H9 (cell line): ENCODE measurements around the gene TEX26. TPM values are rescaled to one million over a fixed set of nuclear protein-coding genes. Genes with fewer than 3 reads are reported as not detected.

Experiments used
- DNase-seq: peaks from one replicate; pipeline ENCODE4 v3.0.0-alpha.2; 2017
- H2AFZ ChIP-seq: one replicate; pipeline ENCODE4 v1.6.1; 2013; ENCODE audit warnings: mild to moderate bottlenecking, low read length, control low read depth, moderate library complexity
- H2AK5ac ChIP-seq: 2 replicates; pipeline ENCODE4 v1.6.1; 2013; ENCODE audit warnings: low read length, control low read depth, mixed read lengths; ENCODE audit not compliant: insufficient read length
- H2BK120ac ChIP-seq: one replicate; pipeline ENCODE4 v1.6.1; 2013; ENCODE audit warnings: low read depth, mild to moderate bottlenecking, low read length, control low read depth, inconsistent platforms; ENCODE audit not compliant: poor library complexity, severe bottlenecking
- H2BK12ac ChIP-seq: 2 replicates; pipeline ENCODE4 v1.6.1; 2013; ENCODE audit warnings: low read length, control low read depth, mixed read lengths, low read depth; ENCODE audit not compliant: insufficient read length
- H2BK15ac ChIP-seq: 2 replicates; pipeline ENCODE4 v1.6.1; 2013; ENCODE audit warnings: low read depth, low read length, control low read depth
- H2BK20ac ChIP-seq: one replicate; pipeline ENCODE4 v1.6.1; 2013; ENCODE audit warnings: low read depth, mild to moderate bottlenecking, low read length, control low read depth, inconsistent platforms; ENCODE audit not compliant: poor library complexity, severe bottlenecking
- H2BK5ac ChIP-seq: 2 replicates; pipeline ENCODE4 v1.6.1; 2013; ENCODE audit warnings: low read length, control low read depth, mixed read lengths; ENCODE audit not compliant: insufficient read length
- H3K14ac ChIP-seq: 2 replicates; pipeline ENCODE4 v1.6.1; 2013; ENCODE audit warnings: low read length, control low read depth; ENCODE audit not compliant: insufficient read depth
- H3K18ac ChIP-seq: 2 replicates; pipeline ENCODE4 v1.6.1; 2013; ENCODE audit warnings: low read depth, mild to moderate bottlenecking, mixed read lengths, low read length, control low read depth; ENCODE audit not compliant: insufficient read length
- H3K23ac ChIP-seq: 2 replicates; pipeline ENCODE4 v1.6.1; 2013; ENCODE audit warnings: low read length, control low read depth, mixed read lengths, low read depth; ENCODE audit not compliant: insufficient read length
- H3K23me2 ChIP-seq: 2 replicates; pipeline ENCODE4 v1.6.1; 2013; ENCODE audit warnings: low read depth, mild to moderate bottlenecking, mixed read lengths, low read length, control low read depth; ENCODE audit not compliant: insufficient read length, poor library complexity, severe bottlenecking
- H3K27ac ChIP-seq: 2 replicates; pipeline ENCODE4 v1.5.1; 2013; ENCODE audit warnings: low read length, control low read depth, mixed read lengths, low read depth; ENCODE audit not compliant: insufficient read length
- H3K27me3 ChIP-seq: 2 replicates; pipeline ENCODE4 v1.6.1; 2013; ENCODE audit warnings: low read length, control low read depth, inconsistent platforms; ENCODE audit not compliant: insufficient read depth
- H3K4ac ChIP-seq: 2 replicates; pipeline ENCODE4 v1.6.1; 2013; ENCODE audit warnings: low read depth, mild to moderate bottlenecking, control low read depth, inconsistent platforms, low read length, moderate library complexity
- H3K4me1 ChIP-seq: 2 replicates; pipeline ENCODE4 v1.6.1; 2013; ENCODE audit warnings: low read length, control low read depth, inconsistent platforms; ENCODE audit not compliant: insufficient read depth
- H3K4me2 ChIP-seq: 2 replicates; pipeline ENCODE4 v1.6.1; 2013; ENCODE audit warnings: low read length, control low read depth, mixed read lengths; ENCODE audit not compliant: insufficient read length, insufficient read depth
- H3K56ac ChIP-seq: 2 replicates; pipeline ENCODE4 v1.6.1; 2013; ENCODE audit warnings: low read depth, mild to moderate bottlenecking, mixed read lengths, low read length, control low read depth; ENCODE audit not compliant: insufficient read length
- H3K79me1 ChIP-seq: 2 replicates; pipeline ENCODE4 v1.6.1; 2013; ENCODE audit warnings: low read depth, mild to moderate bottlenecking, moderate library complexity, low read length, control low read depth, inconsistent platforms; ENCODE audit not compliant: insufficient read depth, poor library complexity, severe bottlenecking
- H3K79me2 ChIP-seq: 2 replicates; pipeline ENCODE4 v1.6.1; 2013; ENCODE audit warnings: low read length, control low read depth, inconsistent platforms; ENCODE audit not compliant: insufficient read depth
- H3K9ac ChIP-seq: 2 replicates; pipeline ENCODE4 v1.6.1; 2013; ENCODE audit warnings: low read length, control low read depth, mixed read lengths; ENCODE audit not compliant: insufficient read length; ENCODE audit errors: extremely low read depth
- H3K9me3 ChIP-seq: one replicate; pipeline ENCODE4 v1.6.1; 2013; ENCODE audit warnings: low read depth, low read length, inconsistent platforms; ENCODE audit not compliant: control insufficient read depth
- H3T11ph ChIP-seq: one replicate; pipeline ENCODE4 v1.6.1; 2013; ENCODE audit warnings: mild to moderate bottlenecking, low read length, control low read depth, inconsistent platforms
- H4K20me1 ChIP-seq: one replicate; pipeline ENCODE4 v1.6.1; 2013; ENCODE audit not compliant: control insufficient read depth, insufficient read length, insufficient read depth
- H4K5ac ChIP-seq: 2 replicates; pipeline ENCODE4 v1.6.1; 2013; ENCODE audit warnings: low read depth, mild to moderate bottlenecking, mixed read lengths, low read length, control low read depth; ENCODE audit not compliant: insufficient read length
- H4K8ac ChIP-seq: replicated peaks from 2 replicates; pipeline ENCODE4 v1.6.1; 2013; ENCODE audit warnings: low read length, control low read depth, mixed read lengths, low read depth; ENCODE audit not compliant: insufficient read length
- H4K91ac ChIP-seq: 2 replicates; pipeline ENCODE4 v1.6.1; 2013; ENCODE audit warnings: low read depth, mild to moderate bottlenecking, moderate library complexity, mixed read lengths, low read length, control low read depth; ENCODE audit not compliant: insufficient read length
- H3K27ac Mint-ChIP-seq, 3 experiments: 2 replicates in 2 of 3; 3 replicates in 1 of 3; pipeline ENCODE4 v1.8.0; 2020 to 2021; ENCODE audit warnings: mixed read lengths in 3 of 3, mild to moderate bottlenecking in 1 of 3, moderate library complexity in 1 of 3
- H3K27me3 Mint-ChIP-seq: 2 replicates; pipeline ENCODE4 v1.8.0; 2021; ENCODE audit warnings: low read depth, mild to moderate bottlenecking, moderate library complexity, mixed read lengths
- H3K36me3 Mint-ChIP-seq, 3 experiments: 2 replicates in 2 of 3; 3 replicates in 1 of 3; pipeline ENCODE4 v1.8.0; 2020 to 2021; ENCODE audit warnings: low read depth in 3 of 3, mixed read lengths in 3 of 3; ENCODE audit not compliant: insufficient read depth in 1 of 3
- H3K4me1 Mint-ChIP-seq, 2 experiments: 2 replicates each; pipeline ENCODE4 v1.8.0; 2020; ENCODE audit warnings: mixed read lengths in 2 of 2
- H3K4me3 Mint-ChIP-seq, 2 experiments: 2 replicates in 1 of 2; 3 replicates in 1 of 2; pipeline ENCODE4 v1.8.0; 2020 to 2021; ENCODE audit warnings: mild to moderate bottlenecking in 2 of 2, mixed read lengths in 2 of 2, moderate library complexity in 1 of 2
- H3K9me3 Mint-ChIP-seq, 2 experiments: 2 replicates in 1 of 2; 3 replicates in 1 of 2; pipeline ENCODE4 v1.8.0; 2020; ENCODE audit warnings: mild to moderate bottlenecking in 2 of 2, mixed read lengths in 2 of 2, moderate library complexity in 1 of 2
- CTCF ChIP-seq: fragments of 200-600 bp; sonication (generic); conservative IDR thresholded peaks from 3 replicates; pipeline ENCODE4 v1.8.0; 2021; ENCODE audit warnings: antibody characterized with exemption, mild to moderate bottlenecking
- WGBS: extraction: QIAGEN DNeasy Blood & Tissue Kit; methylation state at CpG from one replicate; pipeline ENCODE4 v1.1.7; 2013; ENCODE audit warnings: missing lambda C conversion rate, low lambda C conversion rate, mixed read lengths; ENCODE audit not compliant: insufficient read length; ENCODE audit errors: extremely low coverage; 5-methylcytosine and 5-hydroxymethylcytosine counted together
- total RNA-seq: library from RNA; stranded (reverse); gene quantifications from 2 replicates; pipeline ENCODE4 v1.2.1, GENCODE V29; 2021

Gene TEX26
- total RNA-seq, 1 experiment from 2014 or later, result not detected

- H4K5ac ChIP-seq, result no peak overlapping the region
- H3K9me3 ChIP-seq, result no peaks in the 10 kb centered on the region
- H3K56ac ChIP-seq, result no peak overlapping the region
- WGBS, result no CpG with 5 or more reads among the region's 4 CpGs
- TF ChIP-seq CTCF, result no peak
- H3K14ac ChIP-seq, result no peak overlapping the region
- H3K23me2 ChIP-seq, result no peaks in the 10 kb centered on the region
- no peak overlapping the region for H3K4ac ChIP-seq
- no peak overlapping the region for H2BK12ac ChIP-seq
- Mint-ChIP-seq H3K4me3 (no peak overlapping the region), H3K27me3 (peaks cover 48% of the 10 kb centered on the region), H3K27ac (no peak overlapping the region; a peak in 1 of 7 replicates), H3K9me3 (no peaks in the 10 kb centered on the region; a peak in 1 of 5 replicates), H3K36me3 (no peaks in the 10 kb centered on the region), H3K4me1 (peaks cover 16 to 17% of the 10 kb centered on the region in 2 experiments)
- no peak overlapping the region for H2AK5ac ChIP-seq
- H3T11ph ChIP-seq, result no peak overlapping the region
- no peak overlapping the region for H3K4me2 ChIP-seq
- H4K20me1 ChIP-seq, result no peaks in the 10 kb centered on the region
- DNase-seq, result no peak
- H4K8ac ChIP-seq, result no peak overlapping the region
- H2BK5ac ChIP-seq, result no peak overlapping the region
- H3K9ac ChIP-seq, result no peak overlapping the region
- H2BK120ac ChIP-seq, result no peak overlapping the region
- peaks cover 3% of the 10 kb centered on the region; the same call in 1 of the 2 replicates for H3K4me1 ChIP-seq
- no peak overlapping the region for H3K27ac ChIP-seq
- H3K27me3 ChIP-seq, result peaks cover 1% of the 10 kb centered on the region; the same call in 1 of the 2 replicates
- no peaks in the 10 kb centered on the region for H3K79me2 ChIP-seq
- H3K79me1 ChIP-seq, result no peaks in the 10 kb centered on the region
- no peak overlapping the region for H3K23ac ChIP-seq
- H2BK15ac ChIP-seq, result no peak overlapping the region
- no peak overlapping the region for H3K18ac ChIP-seq
- H4K91ac ChIP-seq, result no peak overlapping the region
- H2AFZ ChIP-seq, result no peak overlapping the region
- no peak overlapping the region for H2BK20ac ChIP-seq
Observed at GRCh38 chr13:30900436-30900835, 32.0 kb upstream of the TEX26 start.
